BE2C (cell line): ENCODE results near the gene PCDH15.

Source experiments
- DNase-seq: peaks from one replicate; pipeline ENCODE4 v3.0.0-alpha.2; 2020
- H3K27me3 ChIP-seq: fragments of 250-450 bp; sonication (Bioruptor Pico); 2 replicates; pipeline ENCODE4 v1.5.1; 2020; ENCODE audit warnings: mild to moderate bottlenecking
- H3K36me3 ChIP-seq: fragments of 250-450 bp; sonication (Bioruptor Pico); 2 replicates; pipeline ENCODE4 v1.5.1; 2020; ENCODE audit warnings: mild to moderate bottlenecking
- H3K4me1 ChIP-seq: fragments of 250-450 bp; sonication (Bioruptor Pico); 2 replicates; pipeline ENCODE4 v1.5.1; 2020
- H3K4me3 ChIP-seq: 2 replicates; pipeline ENCODE4 v1.5.1; 2011; ENCODE audit warnings: low read depth, low read length
- H3K9me3 ChIP-seq: fragments of 250-450 bp; sonication (Bioruptor Pico); 2 replicates; pipeline ENCODE4 v1.5.1; 2020
- CTCF ChIP-seq: IDR thresholded peaks from 2 replicates; pipeline ENCODE4 v1.5.1; 2012; ENCODE audit warnings: mild to moderate bottlenecking, low read depth, low read length

PCDH15 gene

DNA sequence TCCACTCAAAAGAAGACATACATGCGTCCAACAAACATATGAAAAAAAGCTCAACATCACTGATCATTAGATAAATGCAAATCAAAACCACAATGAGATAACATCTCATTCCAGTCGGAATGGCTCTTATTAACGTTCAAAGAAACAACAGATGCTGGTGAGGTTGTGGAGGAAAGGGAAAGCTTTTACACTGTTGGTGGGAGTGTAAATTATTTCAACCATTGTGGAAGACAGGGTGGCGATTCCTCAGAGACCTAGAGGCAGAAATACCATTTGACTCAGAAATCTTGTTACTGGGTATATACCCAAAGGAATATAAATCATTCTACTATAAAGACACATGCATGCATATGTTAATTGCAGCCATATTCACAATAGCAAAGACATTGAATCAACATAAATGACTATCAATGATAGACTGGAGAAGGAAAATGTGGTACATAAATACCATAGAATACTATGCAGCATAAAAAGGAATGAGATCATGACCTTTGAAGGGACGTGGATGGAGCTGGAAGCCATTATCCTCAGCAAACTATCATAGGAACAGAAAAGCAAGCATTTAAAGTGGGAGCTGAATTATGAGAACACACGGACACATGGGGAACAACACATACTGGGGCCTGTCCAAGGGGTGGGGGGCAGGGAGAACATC lies 28.4 kb downstream of the PCDH15 start:
- no peak for TF ChIP-seq CTCF
- no peak for DNase-seq
- H3K4me1 ChIP-seq = no peaks in the 10 kb centered on the region
- H3K9me3 ChIP-seq = no peaks in the 10 kb centered on the region
- no peak overlapping the region for H3K4me3 ChIP-seq
- H3K36me3 ChIP-seq = no peaks in the 10 kb centered on the region
- H3K27me3 ChIP-seq = no peaks in the 10 kb centered on the region

GRCh38 chr10:54769051-54769450 lies 32.0 kb downstream of the PCDH15 start:
- DNase-seq = no peak
- H3K27me3 ChIP-seq = no peaks in the 10 kb centered on the region
- TF ChIP-seq CTCF = no peak
- no peaks in the 10 kb centered on the region for H3K4me1 ChIP-seq
- H3K4me3 ChIP-seq = no peak overlapping the region
- H3K36me3 ChIP-seq = no peaks in the 10 kb centered on the region
- no peaks in the 10 kb centered on the region for H3K9me3 ChIP-seq

GRCh38 chr10:54758791-54759190 lies 42.2 kb downstream of the PCDH15 start:
- H3K4me3 ChIP-seq = no peak overlapping the region
- DNase-seq = no peak
- no peaks in the 10 kb centered on the region for H3K36me3 ChIP-seq
- H3K27me3 ChIP-seq = no peaks in the 10 kb centered on the region
- no peak for TF ChIP-seq CTCF
- H3K9me3 ChIP-seq = no peaks in the 10 kb centered on the region
- H3K4me1 ChIP-seq = no peaks in the 10 kb centered on the region

- no peak for DNase-seq
- no peaks in the 10 kb centered on the region for H3K36me3 ChIP-seq
- H3K9me3 ChIP-seq = no peaks in the 10 kb centered on the region
- no peaks in the 10 kb centered on the region for H3K27me3 ChIP-seq
- no peak overlapping the region for H3K4me3 ChIP-seq
- no peaks in the 10 kb centered on the region for H3K4me1 ChIP-seq
- TF ChIP-seq CTCF = no peak
Observed at GRCh38 chr10:54749623-54750022, 51.4 kb downstream of the PCDH15 start.

- Histone ChIP-seq H3K27me3 (no peaks in the 10 kb centered on the region), H3K36me3 (no peaks in the 10 kb centered on the region), H3K9me3 (no peaks in the 10 kb centered on the region), H3K4me3 (no peak overlapping the region), H3K4me1 (no peaks in the 10 kb centered on the region)
- no peak for TF ChIP-seq CTCF
- no peak for DNase-seq
Observed at GRCh38 chr10:54745436-54745835, 55.6 kb downstream of the PCDH15 start.

- no peaks in the 10 kb centered on the region for H3K27me3 ChIP-seq
- no peak for TF ChIP-seq CTCF
- no peak for DNase-seq
- H3K4me3 ChIP-seq = no peak overlapping the region
- no peaks in the 10 kb centered on the region for H3K9me3 ChIP-seq
- H3K4me1 ChIP-seq = no peaks in the 10 kb centered on the region
- no peaks in the 10 kb centered on the region for H3K36me3 ChIP-seq
Observed at GRCh38 chr10:54742416-54742815, 58.6 kb downstream of the PCDH15 start.
